GM23338 (cell line): ENCODE results near the gene EGLN2. TPM values are rescaled to one million over a fixed set of nuclear protein-coding genes. Genes with fewer than 3 reads are reported as not detected.

Experiments used
- ATAC-seq: fragments of 200-7000 bp; cut with Tn5 transposase; 3 replicates; pipeline ENCODE4 v1.9.1; 2020
- DNase-seq: peaks from one replicate; pipeline ENCODE4 v3.0.0-alpha.2; 2015; ENCODE audit warnings: low spot score
- H2AFZ ChIP-seq: fragments of 200-600 bp; sonication (generic); 2 replicates; pipeline ENCODE4 v1.8.0; 2016; ENCODE audit warnings: antibody characterized with exemption, mild to moderate bottlenecking, moderate library complexity
- H3F3A ChIP-seq: fragments of 200-600 bp; sonication (generic); replicated peaks from 2 replicates; pipeline ENCODE4 v1.8.0; 2017; ENCODE audit warnings: antibody characterized with exemption, mixed run types, low read depth
- H3K27ac ChIP-seq: fragments of 200-600 bp; sonication (generic); 2 replicates; pipeline ENCODE4 v1.6.1; 2016; ENCODE audit warnings: low read depth
- H3K27me3 ChIP-seq: fragments of 200-600 bp; sonication (generic); 2 replicates; pipeline ENCODE4 v1.8.0; 2016; ENCODE audit warnings: mild to moderate bottlenecking, mixed run types, moderate library complexity; ENCODE audit not compliant: insufficient read depth
- H3K36me3 ChIP-seq: fragments of 200-600 bp; sonication (generic); 2 replicates; pipeline ENCODE4 v1.8.0; 2016; ENCODE audit warnings: mild to moderate bottlenecking; ENCODE audit not compliant: insufficient read depth
- H3K4me1 ChIP-seq: fragments of 200-600 bp; sonication (generic); 2 replicates; pipeline ENCODE4 v1.8.0; 2016; ENCODE audit warnings: mild to moderate bottlenecking, moderate library complexity; ENCODE audit not compliant: insufficient read depth
- H3K4me2 ChIP-seq: fragments of 200-600 bp; sonication (generic); 2 replicates; pipeline ENCODE4 v1.7.1; 2017; ENCODE audit warnings: mixed run types
- H3K4me3 ChIP-seq: fragments of 200-600 bp; sonication (generic); 2 replicates; pipeline ENCODE4 v1.6.1; 2016; ENCODE audit warnings: mixed run types
- H3K79me2 ChIP-seq: fragments of 200-600 bp; sonication (generic); replicated peaks from 2 replicates; pipeline ENCODE4 v1.8.0; 2017; ENCODE audit warnings: mild to moderate bottlenecking; ENCODE audit not compliant: insufficient read depth
- H3K9me2 ChIP-seq: fragments of 200-600 bp; sonication (generic); 2 replicates; pipeline ENCODE4 v1.8.0; 2017; ENCODE audit not compliant: insufficient read depth
- H4K20me1 ChIP-seq: fragments of 200-600 bp; sonication (generic); replicated peaks from 2 replicates; pipeline ENCODE4 v1.8.0; 2017; ENCODE audit warnings: mild to moderate bottlenecking; ENCODE audit not compliant: insufficient read depth
- H3K27ac Mint-ChIP-seq: 2 replicates; pipeline ENCODE4 v1.8.0; 2020; ENCODE audit warnings: inconsistent platforms, mild to moderate bottlenecking, moderate library complexity, mixed read lengths
- H3K27me3 Mint-ChIP-seq: 3 replicates; pipeline ENCODE4 v1.8.0; 2022; ENCODE audit warnings: low read depth, mild to moderate bottlenecking, moderate library complexity, mixed read lengths, inconsistent platforms; ENCODE audit not compliant: insufficient read depth, poor library complexity
- H3K36me3 Mint-ChIP-seq: 3 replicates; pipeline ENCODE4 v1.8.0; 2021; ENCODE audit warnings: low read depth, mild to moderate bottlenecking, inconsistent platforms, moderate library complexity, mixed read lengths
- H3K4me1 Mint-ChIP-seq: 3 replicates; pipeline ENCODE4 v1.8.0; 2020; ENCODE audit warnings: mild to moderate bottlenecking, inconsistent platforms, mixed read lengths
- H3K4me3 Mint-ChIP-seq: 3 replicates; pipeline ENCODE4 v1.8.0; 2021; ENCODE audit warnings: moderate library complexity, mild to moderate bottlenecking, inconsistent platforms, mixed read lengths
- H3K9me3 Mint-ChIP-seq: 3 replicates; pipeline ENCODE4 v1.8.0; 2020; ENCODE audit warnings: moderate library complexity, mild to moderate bottlenecking, inconsistent platforms, mixed read lengths
- EZH2 ChIP-seq: fragments of 200-600 bp; sonication (generic); IDR thresholded peaks from one replicate; pipeline ENCODE4 v1.8.0; 2017; ENCODE audit warnings: antibody characterized with exemption, mild to moderate bottlenecking, low read depth; ENCODE audit not compliant: unreplicated experiment
- EZH2phosphoT487 ChIP-seq: fragments of 200-600 bp; sonication (generic); IDR thresholded peaks from one replicate; pipeline ENCODE4 v1.8.1; 2018; ENCODE audit warnings: antibody characterized with exemption; ENCODE audit not compliant: unreplicated experiment
- JUNB ChIP-seq: IDR thresholded peaks from one replicate; pipeline ENCODE4 v1.6.1; 2016; ENCODE audit warnings: antibody characterized with exemption; ENCODE audit not compliant: unreplicated experiment
- POLR2AphosphoS5 ChIP-seq: IDR thresholded peaks from 2 replicates; pipeline ENCODE4 v1.6.1; 2016; ENCODE audit warnings: antibody characterized with exemption, low read depth
- ZNF114 ChIP-seq: fragments of 250-450 bp; sonication (Bioruptor Pico); IDR thresholded peaks from 2 replicates; pipeline ENCODE4 v1.5.0; 2020; ENCODE audit warnings: mild to moderate bottlenecking, moderate library complexity
- ZNF331 ChIP-seq: fragments of 250-450 bp; sonication (Bioruptor Pico); IDR thresholded peaks from 2 replicates; pipeline ENCODE4 v1.5.0; 2020; ENCODE audit warnings: low read depth, mild to moderate bottlenecking, moderate library complexity
- polyA plus RNA-seq: library from polyadenylated mRNA; unstranded; fragments of >200 nt; fragmentation: Nextera tagmentation; extraction: Ambion mirVana; gene quantifications from 2 replicates; pipeline ENCODE4 v1.2.1, GENCODE V29; 2016
- total RNA-seq: library from RNA; depleted of rRNA; stranded (reverse); fragments of >200 nt; shearing (Covaris generic); gene quantifications from 2 replicates; pipeline ENCODE4 v1.2.3, GENCODE V29; 2014
- TF ChIP-seq, protein P1 (sequence below): IDR thresholded peaks from one replicate; pipeline ENCODE4 v1.6.1; 2018; ENCODE audit warnings: antibody characterized with exemption; ENCODE audit not compliant: unreplicated experiment
- TF ChIP-seq, protein P2 (sequence below): IDR thresholded peaks from 2 replicates; pipeline ENCODE4 v1.6.1; 2016; ENCODE audit warnings: antibody characterized with exemption
- TF ChIP-seq, protein P3 (sequence below), 2 experiments: fragments of 200-600 bp in 1 of 2; sonication (generic) in 1 of 2; conservative IDR thresholded peaks; 2 replicates each; pipeline versions ENCODE4 v1.5.1 to v1.6.1; 2016 to 2017; ENCODE audit warnings: antibody characterized with exemption in 2 of 2, low read depth in 2 of 2, mild to moderate bottlenecking in 2 of 2, moderate library complexity in 1 of 2
- TF ChIP-seq, protein P4 (sequence below): fragments of 250-450 bp; sonication (Bioruptor Pico); IDR thresholded peaks from 2 replicates; pipeline ENCODE4 v1.5.0; 2020; ENCODE audit warnings: mild to moderate bottlenecking, moderate library complexity

EGLN2 gene
- total and polyA plus RNA-seq, 2 experiments from 2014 or later, result 59.9 to 118 TPM

DNA sequence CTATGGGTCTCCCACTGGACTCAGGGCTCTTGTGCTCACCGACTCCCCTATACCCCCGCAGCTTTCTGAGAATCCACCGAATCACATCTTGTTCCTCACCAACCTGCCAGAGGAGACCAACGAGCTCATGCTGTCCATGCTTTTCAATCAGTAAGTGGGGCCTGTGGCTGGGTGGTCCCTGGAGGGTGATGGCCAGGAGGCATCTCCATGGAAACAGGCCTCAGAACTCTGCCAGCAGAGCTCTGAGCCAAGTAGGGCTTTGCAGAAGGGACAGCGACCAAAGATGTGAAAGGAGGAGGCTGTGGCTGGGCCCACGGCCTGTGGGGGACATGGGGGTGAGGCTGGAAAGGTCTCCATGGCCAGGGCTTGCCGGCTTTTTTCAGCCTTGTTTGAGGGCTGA, 35.5 kb upstream of the EGLN2 start:
- ATAC-seq (no peak), DNase-seq (no peak)
- H4K20me1 ChIP-seq, result peaks cover 38% of the 10 kb centered on the region
- Mint-ChIP-seq H3K27me3 (peaks cover 2% of the 10 kb centered on the region), H3K36me3 (peaks cover 86% of the 10 kb centered on the region), H3K4me3 (no peak overlapping the region), H3K27ac (no peak overlapping the region), H3K4me1 (no peaks in the 10 kb centered on the region), H3K9me3 (no peaks in the 10 kb centered on the region)
- H3K9me2 ChIP-seq, result no peaks in the 10 kb centered on the region
- no peak overlapping the region for H3K4me3 ChIP-seq
- no peak overlapping the region for H3K4me2 ChIP-seq
- no peaks in the 10 kb centered on the region for H3K27me3 ChIP-seq
- TF ChIP-seq, protein P1, sequence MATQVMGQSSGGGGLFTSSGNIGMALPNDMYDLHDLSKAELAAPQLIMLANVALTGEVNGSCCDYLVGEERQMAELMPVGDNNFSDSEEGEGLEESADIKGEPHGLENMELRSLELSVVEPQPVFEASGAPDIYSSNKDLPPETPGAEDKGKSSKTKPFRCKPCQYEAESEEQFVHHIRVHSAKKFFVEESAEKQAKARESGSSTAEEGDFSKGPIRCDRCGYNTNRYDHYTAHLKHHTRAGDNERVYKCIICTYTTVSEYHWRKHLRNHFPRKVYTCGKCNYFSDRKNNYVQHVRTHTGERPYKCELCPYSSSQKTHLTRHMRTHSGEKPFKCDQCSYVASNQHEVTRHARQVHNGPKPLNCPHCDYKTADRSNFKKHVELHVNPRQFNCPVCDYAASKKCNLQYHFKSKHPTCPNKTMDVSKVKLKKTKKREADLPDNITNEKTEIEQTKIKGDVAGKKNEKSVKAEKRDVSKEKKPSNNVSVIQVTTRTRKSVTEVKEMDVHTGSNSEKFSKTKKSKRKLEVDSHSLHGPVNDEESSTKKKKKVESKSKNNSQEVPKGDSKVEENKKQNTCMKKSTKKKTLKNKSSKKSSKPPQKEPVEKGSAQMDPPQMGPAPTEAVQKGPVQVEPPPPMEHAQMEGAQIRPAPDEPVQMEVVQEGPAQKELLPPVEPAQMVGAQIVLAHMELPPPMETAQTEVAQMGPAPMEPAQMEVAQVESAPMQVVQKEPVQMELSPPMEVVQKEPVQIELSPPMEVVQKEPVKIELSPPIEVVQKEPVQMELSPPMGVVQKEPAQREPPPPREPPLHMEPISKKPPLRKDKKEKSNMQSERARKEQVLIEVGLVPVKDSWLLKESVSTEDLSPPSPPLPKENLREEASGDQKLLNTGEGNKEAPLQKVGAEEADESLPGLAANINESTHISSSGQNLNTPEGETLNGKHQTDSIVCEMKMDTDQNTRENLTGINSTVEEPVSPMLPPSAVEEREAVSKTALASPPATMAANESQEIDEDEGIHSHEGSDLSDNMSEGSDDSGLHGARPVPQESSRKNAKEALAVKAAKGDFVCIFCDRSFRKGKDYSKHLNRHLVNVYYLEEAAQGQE, result no peak
- TF ChIP-seq EZH2phosphoT487 (no peak), JUNB (no peak), ZNF114 (no peak), EZH2 (no peak)
- TF ChIP-seq, protein P2, sequence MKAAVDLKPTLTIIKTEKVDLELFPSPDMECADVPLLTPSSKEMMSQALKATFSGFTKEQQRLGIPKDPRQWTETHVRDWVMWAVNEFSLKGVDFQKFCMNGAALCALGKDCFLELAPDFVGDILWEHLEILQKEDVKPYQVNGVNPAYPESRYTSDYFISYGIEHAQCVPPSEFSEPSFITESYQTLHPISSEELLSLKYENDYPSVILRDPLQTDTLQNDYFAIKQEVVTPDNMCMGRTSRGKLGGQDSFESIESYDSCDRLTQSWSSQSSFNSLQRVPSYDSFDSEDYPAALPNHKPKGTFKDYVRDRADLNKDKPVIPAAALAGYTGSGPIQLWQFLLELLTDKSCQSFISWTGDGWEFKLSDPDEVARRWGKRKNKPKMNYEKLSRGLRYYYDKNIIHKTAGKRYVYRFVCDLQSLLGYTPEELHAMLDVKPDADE, result no peak
- H2AFZ ChIP-seq, result no peak overlapping the region
- H3K4me1 ChIP-seq, result no peaks in the 10 kb centered on the region
- peaks cover 54% of the 10 kb centered on the region for H3F3A ChIP-seq
- H3K36me3 ChIP-seq, result peaks cover 71% of the 10 kb centered on the region
- peaks cover 23% of the 10 kb centered on the region; the same call in 1 of the 2 replicates for H3K79me2 ChIP-seq
- H3K27ac ChIP-seq, result no peak overlapping the region

DNA sequence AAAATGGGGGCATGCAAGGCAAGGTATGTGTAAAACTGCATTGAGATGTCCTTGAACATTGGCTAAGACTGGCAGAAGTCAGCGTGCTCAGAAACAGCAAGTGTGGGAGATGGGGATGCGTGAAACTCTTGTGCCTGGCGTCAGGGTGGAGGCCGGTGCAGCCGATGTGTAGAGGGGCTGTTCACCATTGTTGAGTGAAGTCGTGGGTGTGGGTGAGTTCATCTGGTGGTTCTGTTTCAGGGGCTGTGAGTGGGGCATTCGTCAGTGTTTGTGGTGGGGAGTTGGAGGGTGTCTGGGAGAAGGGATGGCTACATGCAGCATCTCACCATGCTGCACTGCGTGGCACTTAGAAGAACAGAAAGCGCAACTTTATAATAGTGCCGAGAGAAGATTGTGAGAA, 35.0 kb upstream of the EGLN2 start:
- Mint-ChIP-seq H3K9me3 (no peaks in the 10 kb centered on the region), H3K4me3 (no peak overlapping the region), H3K4me1 (no peaks in the 10 kb centered on the region), H3K36me3 (peaks cover 84% of the 10 kb centered on the region), H3K27ac (no peak overlapping the region), H3K27me3 (peaks cover 2% of the 10 kb centered on the region)
- Histone ChIP-seq H3F3A (peaks cover 55% of the 10 kb centered on the region), H3K4me2 (no peak overlapping the region), H3K4me1 (no peaks in the 10 kb centered on the region), H3K9me2 (no peaks in the 10 kb centered on the region), H3K79me2 (peaks cover 20% of the 10 kb centered on the region; the same call in 1 of the 2 replicates), H4K20me1 (peaks cover 34% of the 10 kb centered on the region), H3K4me3 (no peak overlapping the region), H2AFZ (no peak overlapping the region), H3K27ac (no peak overlapping the region), H3K36me3 (peaks cover 67% of the 10 kb centered on the region), H3K27me3 (no peaks in the 10 kb centered on the region)
- ATAC-seq, result no peak
- no peak for DNase-seq
- TF ChIP-seq, protein P3, sequence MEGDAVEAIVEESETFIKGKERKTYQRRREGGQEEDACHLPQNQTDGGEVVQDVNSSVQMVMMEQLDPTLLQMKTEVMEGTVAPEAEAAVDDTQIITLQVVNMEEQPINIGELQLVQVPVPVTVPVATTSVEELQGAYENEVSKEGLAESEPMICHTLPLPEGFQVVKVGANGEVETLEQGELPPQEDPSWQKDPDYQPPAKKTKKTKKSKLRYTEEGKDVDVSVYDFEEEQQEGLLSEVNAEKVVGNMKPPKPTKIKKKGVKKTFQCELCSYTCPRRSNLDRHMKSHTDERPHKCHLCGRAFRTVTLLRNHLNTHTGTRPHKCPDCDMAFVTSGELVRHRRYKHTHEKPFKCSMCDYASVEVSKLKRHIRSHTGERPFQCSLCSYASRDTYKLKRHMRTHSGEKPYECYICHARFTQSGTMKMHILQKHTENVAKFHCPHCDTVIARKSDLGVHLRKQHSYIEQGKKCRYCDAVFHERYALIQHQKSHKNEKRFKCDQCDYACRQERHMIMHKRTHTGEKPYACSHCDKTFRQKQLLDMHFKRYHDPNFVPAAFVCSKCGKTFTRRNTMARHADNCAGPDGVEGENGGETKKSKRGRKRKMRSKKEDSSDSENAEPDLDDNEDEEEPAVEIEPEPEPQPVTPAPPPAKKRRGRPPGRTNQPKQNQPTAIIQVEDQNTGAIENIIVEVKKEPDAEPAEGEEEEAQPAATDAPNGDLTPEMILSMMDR (conservative IDR thresholded peaks at IDR 0.05; ENCODE audit: low read depth in 2 of 2), result no peak
- no peak for TF ChIP-seq EZH2
- no peak for TF ChIP-seq JUNB
- TF ChIP-seq, protein P4, sequence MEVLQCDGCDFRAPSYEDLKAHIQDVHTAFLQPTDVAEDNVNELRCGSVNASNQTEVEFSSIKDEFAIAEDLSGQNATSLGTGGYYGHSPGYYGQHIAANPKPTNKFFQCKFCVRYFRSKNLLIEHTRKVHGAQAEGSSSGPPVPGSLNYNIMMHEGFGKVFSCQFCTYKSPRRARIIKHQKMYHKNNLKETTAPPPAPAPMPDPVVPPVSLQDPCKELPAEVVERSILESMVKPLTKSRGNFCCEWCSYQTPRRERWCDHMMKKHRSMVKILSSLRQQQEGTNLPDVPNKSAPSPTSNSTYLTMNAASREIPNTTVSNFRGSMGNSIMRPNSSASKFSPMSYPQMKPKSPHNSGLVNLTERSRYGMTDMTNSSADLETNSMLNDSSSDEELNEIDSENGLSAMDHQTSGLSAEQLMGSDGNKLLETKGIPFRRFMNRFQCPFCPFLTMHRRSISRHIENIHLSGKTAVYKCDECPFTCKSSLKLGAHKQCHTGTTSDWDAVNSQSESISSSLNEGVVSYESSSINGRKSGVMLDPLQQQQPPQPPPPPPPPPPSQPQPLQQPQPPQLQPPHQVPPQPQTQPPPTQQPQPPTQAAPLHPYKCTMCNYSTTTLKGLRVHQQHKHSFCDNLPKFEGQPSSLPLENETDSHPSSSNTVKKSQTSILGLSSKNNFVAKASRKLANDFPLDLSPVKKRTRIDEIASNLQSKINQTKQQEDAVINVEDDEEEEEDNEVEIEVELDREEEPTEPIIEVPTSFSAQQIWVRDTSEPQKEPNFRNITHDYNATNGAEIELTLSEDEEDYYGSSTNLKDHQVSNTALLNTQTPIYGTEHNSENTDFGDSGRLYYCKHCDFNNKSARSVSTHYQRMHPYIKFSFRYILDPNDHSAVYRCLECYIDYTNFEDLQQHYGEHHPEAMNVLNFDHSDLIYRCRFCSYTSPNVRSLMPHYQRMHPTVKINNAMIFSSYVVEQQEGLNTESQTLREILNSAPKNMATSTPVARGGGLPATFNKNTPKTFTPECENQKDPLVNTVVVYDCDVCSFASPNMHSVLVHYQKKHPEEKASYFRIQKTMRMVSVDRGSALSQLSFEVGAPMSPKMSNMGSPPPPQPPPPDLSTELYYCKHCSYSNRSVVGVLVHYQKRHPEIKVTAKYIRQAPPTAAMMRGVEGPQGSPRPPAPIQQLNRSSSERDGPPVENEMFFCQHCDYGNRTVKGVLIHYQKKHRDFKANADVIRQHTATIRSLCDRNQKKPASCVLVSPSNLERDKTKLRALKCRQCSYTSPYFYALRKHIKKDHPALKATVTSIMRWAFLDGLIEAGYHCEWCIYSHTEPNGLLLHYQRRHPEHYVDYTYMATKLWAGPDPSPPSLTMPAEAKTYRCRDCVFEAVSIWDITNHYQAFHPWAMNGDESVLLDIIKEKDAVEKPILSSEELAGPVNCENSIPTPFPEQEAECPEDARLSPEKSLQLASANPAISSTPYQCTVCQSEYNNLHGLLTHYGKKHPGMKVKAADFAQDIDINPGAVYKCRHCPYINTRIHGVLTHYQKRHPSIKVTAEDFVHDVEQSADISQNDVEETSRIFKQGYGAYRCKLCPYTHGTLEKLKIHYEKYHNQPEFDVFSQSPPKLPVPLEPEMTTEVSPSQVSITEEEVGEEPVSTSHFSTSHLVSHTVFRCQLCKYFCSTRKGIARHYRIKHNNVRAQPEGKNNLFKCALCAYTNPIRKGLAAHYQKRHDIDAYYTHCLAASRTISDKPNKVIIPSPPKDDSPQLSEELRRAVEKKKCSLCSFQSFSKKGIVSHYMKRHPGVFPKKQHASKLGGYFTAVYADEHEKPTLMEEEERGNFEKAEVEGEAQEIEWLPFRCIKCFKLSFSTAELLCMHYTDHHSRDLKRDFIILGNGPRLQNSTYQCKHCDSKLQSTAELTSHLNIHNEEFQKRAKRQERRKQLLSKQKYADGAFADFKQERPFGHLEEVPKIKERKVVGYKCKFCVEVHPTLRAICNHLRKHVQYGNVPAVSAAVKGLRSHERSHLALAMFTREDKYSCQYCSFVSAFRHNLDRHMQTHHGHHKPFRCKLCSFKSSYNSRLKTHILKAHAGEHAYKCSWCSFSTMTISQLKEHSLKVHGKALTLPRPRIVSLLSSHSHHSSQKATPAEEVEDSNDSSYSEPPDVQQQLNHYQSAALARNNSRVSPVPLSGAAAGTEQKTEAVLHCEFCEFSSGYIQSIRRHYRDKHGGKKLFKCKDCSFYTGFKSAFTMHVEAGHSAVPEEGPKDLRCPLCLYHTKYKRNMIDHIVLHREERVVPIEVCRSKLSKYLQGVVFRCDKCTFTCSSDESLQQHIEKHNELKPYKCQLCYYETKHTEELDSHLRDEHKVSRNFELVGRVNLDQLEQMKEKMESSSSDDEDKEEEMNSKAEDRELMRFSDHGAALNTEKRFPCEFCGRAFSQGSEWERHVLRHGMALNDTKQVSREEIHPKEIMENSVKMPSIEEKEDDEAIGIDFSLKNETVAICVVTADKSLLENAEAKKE, result no peak
- no peak for TF ChIP-seq POLR2AphosphoS5
- TF ChIP-seq ZNF331, result no peak
